Keratinocyte (primary cell): ENCODE measurements around the gene MINK1. TPM values are rescaled to one million over a fixed set of nuclear protein-coding genes. Genes with fewer than 3 reads are reported as not detected.
"Not testable (repeated sequence)": the region's sequence is repeated elsewhere in the genome, so short reads cannot be mapped to it uniquely, and the experiment has no call there.

Source experiments
- DNase-seq: peaks from one replicate; pipeline ENCODE4 v3.0.0-alpha.2; 2011; ENCODE audit warnings: low read depth, missing footprints, low spot score
- FAIRE-seq: peaks from 2 replicates; lab custom pipeline; 2011; peaks lifted over from hg19 to GRCh38; lab: Jason Lieb, UNC
- H2AFZ ChIP-seq: 2 replicates; pipeline ENCODE4 v1.6.0; 2012; ENCODE audit warnings: low read length, control low read depth, inconsistent platforms; ENCODE audit not compliant: control insufficient read depth
- H3K27ac ChIP-seq: 2 replicates; pipeline ENCODE4 v1.5.1; 2011; ENCODE audit warnings: low read length; ENCODE audit not compliant: control insufficient read depth, insufficient read depth
- H3K27me3 ChIP-seq: 3 replicates; pipeline ENCODE4 v1.6.0; 2011; ENCODE audit warnings: low read length; ENCODE audit not compliant: control insufficient read depth, insufficient read depth; ENCODE audit errors: extremely low read depth
- H3K36me3 ChIP-seq, 2 experiments: 2 replicates in 1 of 2; 3 replicates in 1 of 2; pipeline ENCODE4 v1.5.1; 2011; ENCODE audit warnings: low read length in 2 of 2, mild to moderate bottlenecking in 1 of 2; ENCODE audit not compliant: control insufficient read depth in 2 of 2, insufficient read depth in 2 of 2; ENCODE audit errors: extremely low read depth in 1 of 2
- H3K4me1 ChIP-seq: 3 replicates; pipeline ENCODE4 v1.5.1; 2011; ENCODE audit warnings: low read length; ENCODE audit not compliant: control insufficient read depth, insufficient read depth; ENCODE audit errors: extremely low read depth
- H3K4me2 ChIP-seq: 3 replicates; pipeline ENCODE4 v1.6.0; 2011; ENCODE audit warnings: low read depth, low read length; ENCODE audit not compliant: control insufficient read depth, insufficient read depth; ENCODE audit errors: extremely low read depth
- H3K4me3 ChIP-seq, 3 experiments: fragments of 200-600 bp in 1 of 3; sonication (generic) in 1 of 3; 2 replicates in 2 of 3; 3 replicates in 1 of 3; pipeline ENCODE4 v1.5.1; 2011 to 2016; ENCODE audit warnings: low read length in 3 of 3, mild to moderate bottlenecking in 3 of 3, control low read depth in 2 of 3, inconsistent platforms in 1 of 3, low read depth in 1 of 3, mixed read lengths in 1 of 3, mixed run types in 1 of 3, moderate library complexity in 1 of 3; ENCODE audit not compliant: control insufficient read depth in 2 of 3, insufficient read depth in 2 of 3; ENCODE audit errors: extremely low read depth in 1 of 3
- H3K79me2 ChIP-seq: 2 replicates; pipeline ENCODE4 v1.6.0; 2012; ENCODE audit warnings: low read length; ENCODE audit not compliant: control insufficient read depth, insufficient read depth
- H3K9ac ChIP-seq: 3 replicates; pipeline ENCODE4 v1.6.0; 2011; ENCODE audit warnings: low read length; ENCODE audit not compliant: control insufficient read depth, insufficient read depth; ENCODE audit errors: extremely low read depth
- H3K9me1 ChIP-seq: 3 replicates; pipeline ENCODE4 v1.6.0; 2011; ENCODE audit warnings: low read length; ENCODE audit not compliant: control insufficient read depth, insufficient read depth; ENCODE audit errors: extremely low read depth
- H3K9me3 ChIP-seq: 2 replicates; pipeline ENCODE4 v1.5.1; 2012; ENCODE audit warnings: low read depth, low read length; ENCODE audit not compliant: control insufficient read depth
- H4K20me1 ChIP-seq: 3 replicates; pipeline ENCODE4 v1.6.0; 2011; ENCODE audit warnings: low read length; ENCODE audit not compliant: control insufficient read depth, insufficient read depth; ENCODE audit errors: extremely low read depth
- EZH2 ChIP-seq: IDR thresholded peaks from one replicate; pipeline ENCODE4 v1.6.1; 2012; ENCODE audit warnings: inconsistent platforms, mild to moderate bottlenecking, low read length, moderate library complexity
- dilution Hi-C: fragments of 300-500 bp; cut with MboI; formaldehyde crosslinking; loops from one replicate; pipeline ENCODE4 v1.7.0; 2020; ENCODE audit warnings: low sequenced_read_pairs; ENCODE audit not compliant: extremely low pct_ligation_motif_present
- polyA plus RNA-seq, 5 experiments: library from polyadenylated mRNA; depleted of rRNA in 3 of 5; stranded (reverse) in 3 of 5; stranded (forward) in 1 of 5; unstranded in 1 of 5; fragments of >200 nt; gene quantifications; 1 replicate in 1 of 5; 2 replicates in 3 of 5; 3 replicates in 1 of 5; pipeline versions ENCODE4 v1.2.1 to v1.2.3, GENCODE V29; 2011 to 2012; ENCODE audit warnings: missing spikeins in 2 of 5, low read depth in 1 of 5, low replicate concordance in 1 of 5
- TF ChIP-seq, protein P1 (sequence below), 3 experiments: IDR thresholded peaks in 1 of 3; conservative IDR thresholded peaks in 1 of 3; optimal IDR thresholded peaks in 1 of 3; 2 replicates in 2 of 3; 3 replicates in 1 of 3; pipeline versions ENCODE3 to v1.5.1; 2011; ENCODE audit warnings: low read length in 3 of 3, mild to moderate bottlenecking in 3 of 3, moderate library complexity in 2 of 3, control low read depth in 1 of 3, inconsistent platforms in 1 of 3; ENCODE audit not compliant: insufficient read depth in 2 of 3; ENCODE audit errors: extremely low read depth in 1 of 3

Gene MINK1
- polyA plus RNA-seq, 1 donor (not counting 4 experiments of a cell fraction or from before 2014, with no cell fraction given) = 82.8 TPM

DNA sequence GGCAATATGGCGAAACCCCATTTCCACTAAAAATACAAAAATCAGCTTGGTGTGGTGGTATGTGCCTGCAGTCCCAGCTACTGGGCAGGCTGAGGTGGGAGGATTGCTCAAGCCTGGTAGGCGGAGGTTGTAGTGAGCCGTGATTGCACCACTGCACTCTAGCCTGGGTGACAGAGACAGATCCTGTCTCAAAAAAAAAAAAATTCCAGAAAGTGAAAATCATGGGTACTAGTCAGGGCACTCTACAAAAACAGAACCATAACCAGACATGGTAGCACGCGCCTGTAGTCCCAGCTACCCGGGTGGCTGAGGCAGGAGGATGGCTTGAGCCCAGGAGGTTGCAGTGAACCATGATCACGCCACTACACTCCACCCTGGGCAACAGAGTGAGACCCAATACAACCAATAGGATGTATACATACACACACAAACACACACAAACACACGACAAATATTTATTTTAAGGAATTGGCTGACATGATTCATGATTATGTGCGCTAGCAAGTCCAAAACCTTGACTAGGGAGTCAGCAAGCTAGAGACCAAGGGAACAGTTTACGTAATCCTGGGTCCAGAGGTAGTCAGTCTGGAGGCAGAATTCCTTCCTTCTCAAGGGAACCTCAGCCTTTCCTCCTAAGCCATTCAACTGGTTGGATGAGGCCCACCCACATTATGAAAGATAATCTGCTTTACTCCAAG lies 87.4 kb downstream of the MINK1 start:
- TF ChIP-seq, protein P1, sequence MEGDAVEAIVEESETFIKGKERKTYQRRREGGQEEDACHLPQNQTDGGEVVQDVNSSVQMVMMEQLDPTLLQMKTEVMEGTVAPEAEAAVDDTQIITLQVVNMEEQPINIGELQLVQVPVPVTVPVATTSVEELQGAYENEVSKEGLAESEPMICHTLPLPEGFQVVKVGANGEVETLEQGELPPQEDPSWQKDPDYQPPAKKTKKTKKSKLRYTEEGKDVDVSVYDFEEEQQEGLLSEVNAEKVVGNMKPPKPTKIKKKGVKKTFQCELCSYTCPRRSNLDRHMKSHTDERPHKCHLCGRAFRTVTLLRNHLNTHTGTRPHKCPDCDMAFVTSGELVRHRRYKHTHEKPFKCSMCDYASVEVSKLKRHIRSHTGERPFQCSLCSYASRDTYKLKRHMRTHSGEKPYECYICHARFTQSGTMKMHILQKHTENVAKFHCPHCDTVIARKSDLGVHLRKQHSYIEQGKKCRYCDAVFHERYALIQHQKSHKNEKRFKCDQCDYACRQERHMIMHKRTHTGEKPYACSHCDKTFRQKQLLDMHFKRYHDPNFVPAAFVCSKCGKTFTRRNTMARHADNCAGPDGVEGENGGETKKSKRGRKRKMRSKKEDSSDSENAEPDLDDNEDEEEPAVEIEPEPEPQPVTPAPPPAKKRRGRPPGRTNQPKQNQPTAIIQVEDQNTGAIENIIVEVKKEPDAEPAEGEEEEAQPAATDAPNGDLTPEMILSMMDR (optimal IDR thresholded peaks at IDR 0.05 in 1 of 3, IDR thresholded peaks at IDR 0.05 in 1 of 3, conservative IDR thresholded peaks at IDR 0.05 in 1 of 3; ENCODE audit: extremely low read depth in 1 of 3, insufficient read depth in 2 of 3, low read length in 3 of 3) = no peak
- TF ChIP-seq EZH2 = no peak
- no peak overlapping the region for H3K27ac ChIP-seq
- H3K9ac ChIP-seq = no peak overlapping the region
- FAIRE-seq = peak; percentile 67
- no peaks in the 10 kb centered on the region for H3K9me1 ChIP-seq
- no peaks in the 10 kb centered on the region for H3K79me2 ChIP-seq
- no peak overlapping the region for H3K4me2 ChIP-seq
- no peaks in the 10 kb centered on the region for H3K27me3 ChIP-seq
- no peaks in the 10 kb centered on the region for H4K20me1 ChIP-seq
- H3K4me3 ChIP-seq = no peak overlapping the region
- DNase-seq = no peak
- no peaks in the 10 kb centered on the region for H3K9me3 ChIP-seq
- dilution Hi-C loops = no loop called here
- peaks cover 3% of the 10 kb centered on the region for H3K4me1 ChIP-seq
- H3K36me3 ChIP-seq = no peaks in the 10 kb centered on the region
- H2AFZ ChIP-seq = no peak overlapping the region

DNA sequence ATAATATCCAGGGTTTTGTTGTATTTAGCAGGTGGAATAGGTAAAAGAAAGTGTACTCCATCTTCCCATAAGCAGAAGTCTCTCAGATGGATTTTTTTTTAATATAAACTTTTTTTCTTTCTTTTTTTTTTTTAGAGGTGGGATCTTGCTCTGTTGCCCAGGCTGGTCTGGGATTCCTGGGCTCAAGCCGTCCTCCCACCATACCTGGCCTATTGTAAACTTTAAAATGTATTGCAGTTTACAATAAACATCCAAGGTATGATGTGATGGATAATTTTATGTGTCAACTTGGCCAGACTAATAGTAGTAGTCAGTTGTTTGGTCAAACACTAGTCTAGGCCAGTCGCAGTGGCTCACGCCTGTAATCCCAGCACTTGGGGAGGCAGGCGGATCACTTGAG lies 88.2 kb downstream of the MINK1 start:
- H3K27ac ChIP-seq = no peak overlapping the region

DNA sequence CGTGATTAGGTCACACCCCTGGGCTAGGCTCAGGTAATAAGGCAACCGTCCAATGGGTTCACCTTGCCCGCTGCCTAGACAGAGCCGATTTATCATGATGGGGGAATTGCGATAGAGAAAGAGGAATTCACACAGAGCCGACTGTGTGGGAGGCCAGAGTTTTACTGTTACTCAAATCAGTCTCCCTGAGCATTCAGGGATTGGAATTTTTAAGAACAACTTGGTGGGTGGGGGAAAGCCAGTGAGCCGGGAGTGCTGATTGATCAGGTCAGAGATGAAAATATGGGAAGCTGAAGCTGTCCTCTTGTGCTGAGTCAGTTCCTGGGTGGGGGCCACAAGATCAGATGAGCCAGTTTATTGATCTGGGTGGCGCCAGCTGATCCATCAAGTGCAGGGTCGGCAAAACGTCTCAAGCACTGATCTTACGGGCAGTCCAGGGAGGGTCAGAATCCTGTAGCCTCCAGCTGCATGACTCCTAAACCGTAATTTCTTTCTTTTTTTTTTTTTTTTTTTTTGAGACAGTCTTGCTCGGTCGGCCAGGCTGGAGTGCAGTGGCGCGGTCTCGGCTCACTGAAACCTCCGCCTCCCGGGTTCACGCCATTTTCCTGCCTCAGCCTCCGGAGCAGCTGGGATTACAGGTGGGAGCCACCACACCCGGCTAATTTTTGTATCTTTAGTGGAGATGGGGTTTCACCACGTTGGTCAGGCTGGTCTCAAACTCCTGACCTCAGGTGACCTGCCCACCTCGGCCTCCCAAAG lies 93.6 kb downstream of the MINK1 start:
- DNase-seq, H3K27ac ChIP-seq, H3K9me1 ChIP-seq, H4K20me1 ChIP-seq, H3K27me3 ChIP-seq, H3K36me3 ChIP-seq, FAIRE-seq, H3K9me3 ChIP-seq, H3K4me2 ChIP-seq, H3K4me1 ChIP-seq, H3K4me3 ChIP-seq, H3K79me2 ChIP-seq, H3K9ac ChIP-seq, dilution Hi-C loops, H2AFZ ChIP-seq: not testable (repeated sequence)

More for the DNA sequence above, 88.2 kb downstream of the MINK1 start:
- H4K20me1 ChIP-seq = no peaks in the 10 kb centered on the region
- FAIRE-seq = no peak
- H3K4me3 ChIP-seq = no peak overlapping the region
- H3K36me3 ChIP-seq = no peaks in the 10 kb centered on the region
- no peaks in the 10 kb centered on the region for H3K9me3 ChIP-seq
- H3K27me3 ChIP-seq = no peaks in the 10 kb centered on the region
- H2AFZ ChIP-seq = no peak overlapping the region
- no peak for TF ChIP-seq EZH2
- TF ChIP-seq, protein P1 (optimal IDR thresholded peaks at IDR 0.05 in 1 of 3, IDR thresholded peaks at IDR 0.05 in 1 of 3, conservative IDR thresholded peaks at IDR 0.05 in 1 of 3; ENCODE audit: extremely low read depth in 1 of 3, insufficient read depth in 2 of 3, low read length in 3 of 3) = no peak
- no peak overlapping the region for H3K4me2 ChIP-seq
- H3K9ac ChIP-seq = no peak overlapping the region
- H3K4me1 ChIP-seq = peaks cover 3% of the 10 kb centered on the region
- no peak for DNase-seq
- H3K79me2 ChIP-seq = no peaks in the 10 kb centered on the region
- no peaks in the 10 kb centered on the region for H3K9me1 ChIP-seq
- dilution Hi-C loops = no loop called here
